KOPT-K1 (cell line): ENCODE measurements around the gene KNOP1.

Source experiments
- H3K27ac ChIP-seq: fragments of 200-600 bp; sonication (generic); 2 replicates; pipeline ENCODE4 v1.5.1; 2016; ENCODE audit warnings: antibody characterized with exemption, mild to moderate bottlenecking, low read depth, low read length; ENCODE audit not compliant: poor library complexity, severe bottlenecking
- H3K36me3 ChIP-seq: fragments of 200-600 bp; sonication (generic); 2 replicates; pipeline ENCODE4 v1.5.1; 2017; ENCODE audit warnings: antibody characterized with exemption, mild to moderate bottlenecking, low read length, moderate library complexity; ENCODE audit not compliant: insufficient read depth
- H3K9me3 ChIP-seq: fragments of 200-600 bp; sonication (generic); 2 replicates; pipeline ENCODE4 v1.5.1; 2017; ENCODE audit warnings: antibody characterized with exemption, low read length, mild to moderate bottlenecking; ENCODE audit not compliant: insufficient read depth, poor library complexity, severe bottlenecking

KNOP1 gene

DNA sequence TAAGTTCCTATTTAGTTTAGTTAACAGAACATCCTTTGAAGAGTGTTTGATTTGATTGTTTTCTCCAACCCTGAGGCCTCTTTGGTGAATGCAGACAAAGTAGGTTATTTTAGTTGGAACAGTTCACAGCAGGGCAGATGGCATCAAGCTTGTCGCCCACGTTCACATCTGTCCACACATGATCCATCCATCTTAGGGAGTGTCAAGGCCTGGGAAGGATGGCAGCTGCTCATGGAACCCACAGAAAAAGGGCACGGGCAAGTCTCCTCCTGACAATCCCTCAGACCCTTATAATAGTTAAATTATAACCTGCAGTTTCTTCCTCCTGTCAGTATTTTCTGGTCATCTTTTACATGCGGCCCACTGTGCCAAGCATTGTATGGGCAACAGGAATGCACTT lies 60.2 kb downstream of the KNOP1 start:
- peaks cover 6% of the 10 kb centered on the region for H3K9me3 ChIP-seq
- H3K27ac ChIP-seq: no peak overlapping the region
- peaks cover 70% of the 10 kb centered on the region for H3K36me3 ChIP-seq

DNA sequence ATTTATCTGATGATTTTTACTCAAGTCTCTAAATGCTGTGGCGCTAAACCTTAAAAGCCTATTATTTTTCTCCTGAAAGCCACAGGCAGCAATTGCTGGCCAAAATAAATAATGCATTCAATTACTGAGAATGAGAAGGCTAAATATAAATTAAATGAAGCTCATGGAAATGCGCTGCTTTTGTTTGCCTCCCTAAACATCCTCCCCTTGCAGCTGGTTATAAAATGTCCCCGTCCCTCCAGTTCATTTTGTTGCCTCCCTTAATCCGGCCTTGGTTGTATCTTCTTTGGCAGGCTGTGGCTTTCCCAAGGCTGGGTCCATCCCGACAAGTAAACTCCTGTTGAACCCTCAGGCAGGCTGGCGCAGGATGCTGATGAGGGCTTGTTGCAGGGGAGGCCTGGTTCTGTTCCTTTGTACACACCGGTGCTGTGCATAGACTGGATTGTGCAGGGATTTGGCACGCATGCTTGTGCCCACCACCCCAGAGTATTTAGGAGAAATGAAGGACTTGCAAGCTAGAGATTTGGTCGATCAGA lies 62.7 kb downstream of the KNOP1 start:
- Histone ChIP-seq H3K36me3 (peaks cover 71% of the 10 kb centered on the region), H3K27ac (no peak overlapping the region), H3K9me3 (no peaks in the 10 kb centered on the region)

DNA sequence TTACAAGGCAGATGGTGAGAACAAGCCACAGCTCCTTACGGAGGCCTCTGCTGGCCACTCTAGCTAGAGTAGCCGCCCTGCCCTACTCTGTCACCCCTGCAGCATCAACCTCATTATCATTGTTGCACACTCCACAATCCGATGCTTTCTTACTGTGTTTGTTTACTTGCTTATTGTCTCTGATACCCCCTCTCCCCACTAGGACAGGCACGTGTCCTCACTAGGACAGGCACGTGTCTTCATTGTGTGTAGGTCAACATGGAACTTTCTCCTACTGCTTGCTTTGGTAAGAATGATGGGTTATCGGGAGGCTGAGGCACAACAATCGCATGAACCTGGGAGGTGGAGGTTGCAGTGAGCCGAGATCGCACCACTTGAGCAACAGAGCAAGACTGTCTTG lies 63.9 kb downstream of the KNOP1 start:
- no peaks in the 10 kb centered on the region for H3K9me3 ChIP-seq

More for the DNA sequence above, 63.9 kb downstream of the KNOP1 start:
- Histone ChIP-seq H3K27ac (no peak overlapping the region), H3K36me3 (peaks cover 76% of the 10 kb centered on the region)
